HCT116 (cell line): Measurements from ENCODE around the gene PTPRZ1. TPM values are rescaled to one million over a fixed set of nuclear protein-coding genes. Genes with fewer than 3 reads are reported as not detected.

Source experiments
- ATAC-seq: fragments of 200-7000 bp; cut with Tn5 transposase; 2 replicates; pipeline ENCODE4 v1.9.1; 2020; ENCODE audit warnings: mild to moderate bottlenecking, moderate library complexity
- BruUV-seq: library from RNA; stranded (reverse); fragments of 400-500 nt; replicated peaks from 2 replicates; lab custom pipeline; 2021; lab: Mats Ljungman, UMichigan
- CTCF ChIA-PET: fragments of 300-600 bp; sonication (Branson Sonifier 250); formaldehyde crosslinking; loops from one replicate; lab custom pipeline; 2021; ENCODE audit warnings: antibody characterized with exemption; lab: Charles Lee
- POLR2A ChIA-PET: fragments of 300-600, 350-600 bp; sonication (Branson Sonifier 250); formaldehyde crosslinking; loops from one replicate; lab custom pipeline; 2021; ENCODE audit warnings: antibody characterized with exemption; lab: Charles Lee
- RAD21 ChIA-PET, 2 experiments: fragments of 300-600 bp; sonication (Branson Sonifier 250); formaldehyde crosslinking; loops; one replicate each; lab custom pipeline; 2023; ENCODE audit warnings: low total read pairs in 2 of 2; ENCODE audit not compliant: uncharacterized antibody in 2 of 2, unreplicated experiment in 2 of 2, low non-redundant PET in 1 of 2; lab: Charles Lee
- DNase-seq: peaks from one replicate; pipeline ENCODE4 v3.0.0-alpha.2; 2010; ENCODE audit warnings: low read depth, low spot score
- H2AFZ ChIP-seq: fragments of 200-600 bp; shearing (Covaris generic), sonication (generic); 2 replicates; pipeline ENCODE4 v1.6.1; 2017; ENCODE audit warnings: low read depth, mixed run types, mixed read lengths, antibody characterized with exemption, low read length; ENCODE audit not compliant: poor library complexity, severe bottlenecking
- H3K27ac ChIP-seq: 2 replicates; pipeline ENCODE4 v1.5.1; 2012; ENCODE audit warnings: low read depth, low read length
- H3K27me3 ChIP-seq: fragments of 200-600 bp; sonication (generic); 2 replicates; pipeline ENCODE4 v1.6.1; 2016; ENCODE audit warnings: mixed run types, low read length, mixed read lengths; ENCODE audit not compliant: insufficient read depth
- H3K36me3 ChIP-seq, 2 experiments: fragments of 200-500 bp in 1 of 2; fragments of 200-600 bp in 1 of 2; sonication (Bioruptor generic) in 1 of 2; sonication (generic) in 1 of 2; 2 replicates each; pipeline versions ENCODE4 v1.5.1 to v1.6.1; 2014 to 2016; ENCODE audit warnings: low read length in 2 of 2, inconsistent platforms in 1 of 2, mixed read lengths in 1 of 2, mixed run types in 1 of 2; ENCODE audit not compliant: insufficient read depth in 2 of 2, control insufficient read depth in 1 of 2
- H3K4me1 ChIP-seq, 2 experiments: fragments of 200-600 bp in 1 of 2; sonication (generic) in 1 of 2; 2 replicates each; pipeline versions ENCODE4 v1.5.1 to v1.6.1; 2012 to 2017; ENCODE audit warnings: low read length in 2 of 2, inconsistent platforms in 1 of 2, mild to moderate bottlenecking in 1 of 2, mixed read lengths in 1 of 2, mixed run types in 1 of 2, moderate library complexity in 1 of 2; ENCODE audit not compliant: insufficient read depth in 2 of 2, control insufficient read depth in 1 of 2
- H3K4me2 ChIP-seq: fragments of 200-600 bp; sonication (generic); 2 replicates; pipeline ENCODE4 v1.6.1; 2017; ENCODE audit warnings: mixed run types, low read length, mixed read lengths
- H3K4me3 ChIP-seq, 2 experiments: fragments of 200-600 bp in 1 of 2; sonication (generic) in 1 of 2; replicated peaks in 1 of 2; 2 replicates each; pipeline ENCODE4 v1.5.1; 2011 to 2016; ENCODE audit warnings: low read length in 2 of 2, control low read depth in 1 of 2, low read depth in 1 of 2, mild to moderate bottlenecking in 1 of 2, mixed read lengths in 1 of 2, mixed run types in 1 of 2
- H3K79me2 ChIP-seq: fragments of 200-600 bp; sonication (generic); 2 replicates; pipeline ENCODE4 v1.6.1; 2017; ENCODE audit warnings: mild to moderate bottlenecking, mixed run types, low read length, moderate library complexity, mixed read lengths; ENCODE audit not compliant: insufficient read depth
- H3K9ac ChIP-seq: fragments of 200-600 bp; sonication (generic); 2 replicates; pipeline ENCODE4 v1.6.1; 2016; ENCODE audit warnings: low read length, mixed read lengths
- H3K9me2 ChIP-seq: fragments of 200-600 bp; sonication (generic), shearing (Covaris generic); 2 replicates; pipeline ENCODE4 v1.6.1; 2017; ENCODE audit warnings: mixed run types, mild to moderate bottlenecking, moderate library complexity; ENCODE audit not compliant: insufficient read depth
- H3K9me3 ChIP-seq, 2 experiments: fragments of 200-500 bp in 1 of 2; fragments of 200-600 bp in 1 of 2; sonication (Bioruptor generic) in 1 of 2; sonication (generic) in 1 of 2; 2 replicates each; pipeline ENCODE4 v1.6.1; 2014 to 2017; ENCODE audit warnings: low read length in 2 of 2, mixed read lengths in 2 of 2, inconsistent platforms in 1 of 2, low read depth in 1 of 2, mild to moderate bottlenecking in 1 of 2, mixed run types in 1 of 2, moderate library complexity in 1 of 2; ENCODE audit not compliant: control insufficient read depth in 1 of 2, insufficient read depth in 1 of 2
- H4K20me1 ChIP-seq: fragments of 200-600 bp; sonication (generic), shearing (Covaris generic); 2 replicates; pipeline ENCODE4 v1.6.1; 2017; ENCODE audit warnings: mixed run types, mild to moderate bottlenecking, moderate library complexity; ENCODE audit not compliant: insufficient read depth
- CBX3 ChIP-seq: IDR thresholded peaks from 2 replicates; pipeline ENCODE4 v1.6.1; 2012; ENCODE audit warnings: low read depth
- CEBPB ChIP-seq: IDR thresholded peaks from 2 replicates; pipeline ENCODE4 v1.6.1; 2012; ENCODE audit warnings: low read depth
- CTCF ChIP-seq, 3 experiments: fragments of 200-600 bp in 1 of 3; sonication (generic) in 1 of 3; IDR thresholded peaks in 2 of 3; conservative IDR thresholded peaks in 1 of 3; 2 replicates each; pipeline ENCODE4 v1.5.1; 2012 to 2017; ENCODE audit warnings: low read depth in 2 of 3, low read length in 2 of 3, antibody characterized with exemption in 1 of 3, borderline replicate concordance in 1 of 3, control low read depth in 1 of 3, mild to moderate bottlenecking in 1 of 3, mixed read lengths in 1 of 3, mixed run types in 1 of 3, moderate library complexity in 1 of 3; ENCODE audit not compliant: insufficient read depth in 1 of 3
- ELF1 ChIP-seq: IDR thresholded peaks from 2 replicates; pipeline ENCODE4 v1.6.1; 2012; ENCODE audit warnings: low read depth, borderline replicate concordance
- FOSL1 ChIP-seq: IDR thresholded peaks from 2 replicates; pipeline ENCODE4 v1.6.1; 2012; ENCODE audit warnings: low read depth
- JUND ChIP-seq: IDR thresholded peaks from 2 replicates; pipeline ENCODE4 v1.6.1; 2012
- POLR2A ChIP-seq: IDR thresholded peaks from 2 replicates; pipeline ENCODE4 v1.7.0; 2011; ENCODE audit warnings: borderline replicate concordance; ENCODE audit not compliant: insufficient read depth, insufficient read length; ENCODE audit errors: extremely low read depth
- SP1 ChIP-seq: IDR thresholded peaks from 2 replicates; pipeline ENCODE4 v1.6.1; 2012; ENCODE audit warnings: low read depth
- TCF7L2 ChIP-seq: IDR thresholded peaks from 2 replicates; pipeline ENCODE4 v1.7.0; 2011; ENCODE audit warnings: borderline replicate concordance, inconsistent platforms; ENCODE audit not compliant: insufficient read depth, insufficient read length; ENCODE audit errors: extremely low read depth
- YY1 ChIP-seq: IDR thresholded peaks from 2 replicates; pipeline ENCODE4 v1.6.1; 2011; ENCODE audit warnings: low read length, low read depth, moderate library complexity, mild to moderate bottlenecking; ENCODE audit not compliant: insufficient replicate concordance; ENCODE audit errors: extremely low read depth
- ZFX ChIP-seq: fragments of 450-650 bp; IDR thresholded peaks from 2 replicates; pipeline ENCODE4 v1.6.1; 2017
- intact Hi-C: fragments of 100-400 bp; cut with micrococcal nuclease; formaldehyde crosslinking; loops from 2 replicates; pipeline ENCODE4 v1.10.0; 2022
- total RNA-seq: library from RNA; stranded (reverse); gene quantifications from one replicate; pipeline ENCODE4 v1.2.1, GENCODE V29; 2021; ENCODE audit not compliant: unreplicated experiment
- TF ChIP-seq, protein P1 (sequence below): IDR thresholded peaks from 2 replicates; pipeline ENCODE4 v1.6.1; 2012

Gene PTPRZ1
- total RNA-seq, 1 experiment from 2014 or later = 0.25 TPM

DNA sequence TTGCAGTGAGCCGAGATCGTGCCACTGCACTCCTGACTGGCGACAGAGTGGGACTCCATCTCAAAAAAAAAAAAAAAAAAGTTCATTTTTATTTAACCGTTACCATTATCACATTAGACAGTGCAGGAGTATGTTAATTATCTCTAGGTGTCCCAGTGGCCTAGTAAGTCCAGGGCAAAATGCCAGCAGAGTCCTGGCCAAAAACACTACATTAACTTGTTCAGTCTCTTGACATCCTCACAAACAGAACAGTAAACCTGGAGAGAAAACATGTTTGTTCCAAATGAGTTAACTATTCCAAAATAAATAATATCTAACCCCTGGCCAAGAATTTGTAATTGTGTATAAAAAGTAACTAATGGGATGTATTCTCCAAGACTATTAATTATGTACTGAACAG is 43.2 kb downstream of the PTPRZ1 start:
- Histone ChIP-seq H3K9me3 (no peaks in the 10 kb centered on the region), H2AFZ (no peak overlapping the region), H3K79me2 (no peaks in the 10 kb centered on the region), H3K27me3 (no peaks in the 10 kb centered on the region), H3K27ac (no peak overlapping the region), H3K4me1 (no peaks in the 10 kb centered on the region), H3K4me3 (no peak overlapping the region), H3K9ac (no peak overlapping the region), H4K20me1 (no peaks in the 10 kb centered on the region), H3K9me2 (no peaks in the 10 kb centered on the region), H3K4me2 (no peak overlapping the region), H3K36me3 (no peaks in the 10 kb centered on the region)
- RAD21 ChIA-PET = no interaction called here
- intact Hi-C loops = no loop called here
- no peak for DNase-seq
- no peak for ATAC-seq
- no peak for TF ChIP-seq ELF1
- no peak for TF ChIP-seq CEBPB
- no peak for TF ChIP-seq YY1
- no peak for TF ChIP-seq JUND
- no peak for TF ChIP-seq FOSL1
- TF ChIP-seq, protein P1, sequence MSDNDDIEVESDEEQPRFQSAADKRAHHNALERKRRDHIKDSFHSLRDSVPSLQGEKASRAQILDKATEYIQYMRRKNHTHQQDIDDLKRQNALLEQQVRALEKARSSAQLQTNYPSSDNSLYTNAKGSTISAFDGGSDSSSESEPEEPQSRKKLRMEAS = no peak
- no peak for TF ChIP-seq CBX3
- TF ChIP-seq TCF7L2 = no peak
- TF ChIP-seq ZFX = no peak
- TF ChIP-seq SP1 = no peak
- TF ChIP-seq POLR2A = no peak
- no peak for TF ChIP-seq CTCF (IDR thresholded peaks at IDR 0.05 in 2 of 3, conservative IDR thresholded peaks at IDR 0.05 in 1 of 3; ENCODE audit: borderline replicate concordance in 1 of 3, insufficient read depth in 1 of 3, low read depth in 2 of 3, low read length in 2 of 3)
- BruUV-seq = no TSS peak
- CTCF ChIA-PET = no interaction called here
- POLR2A ChIA-PET = no interaction called here
